H1 (cell line): ENCODE results near the gene SPRR4. TPM values are rescaled to one million over a fixed set of nuclear protein-coding genes. Genes with fewer than 3 reads are reported as not detected.

ENCODE experiments used
- CTCF ChIA-PET: fragments of 300-600 bp; sonication (Branson Sonifier 250); formaldehyde crosslinking; loops from one replicate; lab custom pipeline; 2021; ENCODE audit not compliant: partially characterized antibody; lab: Charles Lee
- POLR2A ChIA-PET: fragments of 300-600 bp; sonication (Branson Sonifier 250); formaldehyde crosslinking; loops from one replicate; lab custom pipeline; 2021; ENCODE audit warnings: inconsistent platforms; ENCODE audit not compliant: partially characterized antibody; lab: Charles Lee
- DNase-seq, 2 experiments: peaks; one replicate each; pipeline versions ENCODE4 v3.0.0 to v3.0.0-alpha.2; 2010 to 2022; ENCODE audit warnings: low spot score in 2 of 2, low read depth in 1 of 2, mixed read lengths in 1 of 2
- FAIRE-seq: peaks from 2 replicates; lab custom pipeline; 2011; peaks lifted over from hg19 to GRCh38; lab: Jason Lieb, UNC
- H2AFZ ChIP-seq: 2 replicates; pipeline ENCODE4 v1.8.1; 2012; ENCODE audit warnings: low read length, inconsistent platforms
- H2AK5ac ChIP-seq: 2 replicates; pipeline ENCODE4 v1.6.1; 2013; ENCODE audit warnings: low read depth, low read length
- H2BK120ac ChIP-seq: replicated peaks from 2 replicates; pipeline ENCODE3; 2013; ENCODE audit warnings: low read depth, low read length, inconsistent platforms
- H2BK12ac ChIP-seq: 2 replicates; pipeline ENCODE4 v1.6.1; 2013; ENCODE audit warnings: low read depth, low read length
- H2BK15ac ChIP-seq: 2 replicates; pipeline ENCODE4 v1.6.1; 2013; ENCODE audit warnings: low read length
- H2BK20ac ChIP-seq: 2 replicates; pipeline ENCODE4 v1.6.1; 2013; ENCODE audit warnings: low read length
- H2BK5ac ChIP-seq: 2 replicates; pipeline ENCODE4 v1.6.1; 2013; ENCODE audit warnings: low read depth, low read length
- H3K14ac ChIP-seq: 2 replicates; pipeline ENCODE4 v1.6.1; 2013; ENCODE audit warnings: inconsistent platforms; ENCODE audit not compliant: insufficient read length
- H3K18ac ChIP-seq: 2 replicates; pipeline ENCODE4 v1.6.1; 2013; ENCODE audit warnings: low read length; ENCODE audit errors: extremely low read depth
- H3K23ac ChIP-seq: 2 replicates; pipeline ENCODE4 v1.6.1; 2013; ENCODE audit warnings: inconsistent platforms; ENCODE audit not compliant: insufficient read length
- H3K23me2 ChIP-seq: 2 replicates; pipeline ENCODE4 v1.6.1; 2013; ENCODE audit warnings: low read depth, low read length
- H3K27ac ChIP-seq: 2 replicates; pipeline ENCODE4 v1.6.1; 2011; ENCODE audit warnings: low read depth, low read length, inconsistent platforms
- H3K27me3 ChIP-seq, 4 experiments: replicated peaks in 1 of 4; 1 replicate in 1 of 4; 2 replicates in 3 of 4; pipeline versions ENCODE4 v1.6.1 to v1.8.1; 2011 to 2013; ENCODE audit warnings: low read length in 3 of 4, mild to moderate bottlenecking in 3 of 4, inconsistent platforms in 2 of 4, mixed read lengths in 2 of 4, moderate library complexity in 1 of 4; ENCODE audit not compliant: control insufficient read depth in 3 of 4, insufficient read depth in 3 of 4; ENCODE audit errors: extremely low read depth in 1 of 4
- H3K36me3 ChIP-seq, 4 experiments: 2 replicates each; pipeline versions ENCODE4 v1.6.1 to v1.8.1; 2011 to 2013; ENCODE audit warnings: mild to moderate bottlenecking in 4 of 4, low read length in 3 of 4, moderate library complexity in 2 of 4, control low read depth in 1 of 4, inconsistent platforms in 1 of 4; ENCODE audit not compliant: insufficient read depth in 4 of 4, control insufficient read depth in 2 of 4
- H3K4ac ChIP-seq: replicated peaks from 2 replicates; pipeline ENCODE3; 2013; ENCODE audit warnings: low read length, low read depth, mixed read lengths, inconsistent platforms; ENCODE audit not compliant: insufficient read length
- H3K4me1 ChIP-seq, 4 experiments: replicated peaks in 1 of 4; 1 replicate in 1 of 4; 2 replicates in 3 of 4; pipeline versions ENCODE4 v1.6.1 to v1.8.1; 2011 to 2013; ENCODE audit warnings: low read length in 3 of 4, inconsistent platforms in 2 of 4, mixed read lengths in 1 of 4; ENCODE audit not compliant: insufficient read depth in 4 of 4, control insufficient read depth in 3 of 4
- H3K4me2 ChIP-seq, 2 experiments: 2 replicates each; pipeline versions ENCODE4 v1.6.1 to v1.8.1; 2011 to 2013; ENCODE audit warnings: low read depth in 2 of 2, low read length in 2 of 2, control low read depth in 1 of 2, inconsistent platforms in 1 of 2, mild to moderate bottlenecking in 1 of 2; ENCODE audit not compliant: insufficient read depth in 1 of 2
- H3K4me3 ChIP-seq, 4 experiments: fragments of 200-600, 300-600 bp in 1 of 4; sonication (generic), shearing (Covaris generic), sonication (Bioruptor Twin) in 1 of 4; 2 replicates each; pipeline versions ENCODE4 v1.5.1 to v1.8.1; 2011 to 2016; ENCODE audit warnings: low read length in 4 of 4, low read depth in 3 of 4, control low read depth in 2 of 4, inconsistent platforms in 2 of 4, mild to moderate bottlenecking in 2 of 4, mixed read lengths in 1 of 4, moderate library complexity in 1 of 4; ENCODE audit not compliant: insufficient read depth in 2 of 4; ENCODE audit errors: extremely low read depth in 1 of 4
- H3K56ac ChIP-seq: replicated peaks from 2 replicates; pipeline ENCODE3; 2013; ENCODE audit warnings: low read depth, mild to moderate bottlenecking, mixed read lengths, low read length, inconsistent platforms; ENCODE audit not compliant: insufficient read length
- H3K79me1 ChIP-seq: 2 replicates; pipeline ENCODE4 v1.6.1; 2013; ENCODE audit warnings: low read depth, low read length, control low read depth
- H3K79me2 ChIP-seq, 2 experiments: 2 replicates each; pipeline versions ENCODE4 v1.6.1 to v1.8.1; 2012 to 2013; ENCODE audit warnings: low read length in 2 of 2, mild to moderate bottlenecking in 2 of 2, inconsistent platforms in 1 of 2; ENCODE audit not compliant: insufficient read depth in 2 of 2, control insufficient read depth in 1 of 2
- H3K9ac ChIP-seq, 4 experiments: replicated peaks in 1 of 4; 1 replicate in 1 of 4; 2 replicates in 3 of 4; pipeline versions ENCODE4 v1.6.1 to v1.8.1; 2011 to 2013; ENCODE audit warnings: low read depth in 3 of 4, low read length in 3 of 4, control low read depth in 2 of 4, mild to moderate bottlenecking in 2 of 4, moderate library complexity in 2 of 4, inconsistent platforms in 1 of 4; ENCODE audit errors: extremely low read depth in 1 of 4
- H3K9me3 ChIP-seq, 2 experiments: 2 replicates each; pipeline versions ENCODE4 v1.6.1 to v1.8.1; 2012 to 2013; ENCODE audit warnings: mild to moderate bottlenecking in 2 of 2, moderate library complexity in 2 of 2, control low read depth in 1 of 2, inconsistent platforms in 1 of 2, low read depth in 1 of 2, low read length in 1 of 2, mixed read lengths in 1 of 2; ENCODE audit not compliant: insufficient read depth in 2 of 2
- H4K20me1 ChIP-seq, 2 experiments: replicated peaks in 1 of 2; 2 replicates each; pipeline versions ENCODE3 to v1.8.1; 2011 to 2013; ENCODE audit warnings: inconsistent platforms in 2 of 2, low read length in 2 of 2, mild to moderate bottlenecking in 1 of 2; ENCODE audit not compliant: insufficient read depth in 2 of 2, control insufficient read depth in 1 of 2
- H4K5ac ChIP-seq: 2 replicates; pipeline ENCODE4 v1.6.1; 2013; ENCODE audit warnings: low read length, low read depth, mixed read lengths, inconsistent platforms; ENCODE audit not compliant: insufficient read length
- H4K8ac ChIP-seq: 2 replicates; pipeline ENCODE4 v1.8.0; 2013; ENCODE audit warnings: mild to moderate bottlenecking, moderate library complexity, low read length, inconsistent platforms; ENCODE audit not compliant: insufficient read depth; ENCODE audit errors: extremely low read depth
- H4K91ac ChIP-seq: replicated peaks from 2 replicates; pipeline ENCODE3; 2013; ENCODE audit warnings: low read length, mixed read lengths, inconsistent platforms; ENCODE audit not compliant: insufficient read length
- JUN ChIP-seq: IDR thresholded peaks from 2 replicates; pipeline ENCODE4 v1.6.1; 2011; ENCODE audit warnings: low read depth, mild to moderate bottlenecking, improper control_type of control experiment, low read length
- MAFK ChIP-seq: IDR thresholded peaks from 2 replicates; pipeline ENCODE4 v1.6.1; 2012; ENCODE audit warnings: low read depth, mild to moderate bottlenecking, improper control_type of control experiment, low read length
- WGBS, 2 experiments: shearing (Covaris generic) in 1 of 2; methylation state at CpG; one replicate each; pipeline versions ENCODE4 v1.1.6 to v1.1.7; 2013 to 2015; ENCODE audit warnings: low lambda C conversion rate in 2 of 2, mixed read lengths in 2 of 2, inconsistent platforms in 1 of 2, low coverage in 1 of 2, missing lambda C conversion rate in 1 of 2; ENCODE audit not compliant: insufficient replicate concordance in 2 of 2, insufficient coverage in 1 of 2, insufficient read length in 1 of 2; ENCODE audit errors: extremely low coverage in 1 of 2, missing lambda C conversion rate in 1 of 2; 5-methylcytosine and 5-hydroxymethylcytosine counted together
- polyA plus RNA-seq, 7 experiments: library from polyadenylated mRNA; depleted of rRNA in 3 of 7; stranded (reverse) in 5 of 7; unstranded in 2 of 7; fragments of >200 nt in 5 of 7; fragments of 200-250 nt in 2 of 7; gene quantifications; 1 replicate in 5 of 7; 2 replicates in 1 of 7; 4 replicates in 1 of 7; pipeline versions ENCODE4 v1.2.1 to v1.2.3, GENCODE V29; 2011 to 2013; ENCODE audit warnings: missing spikeins in 2 of 7, mixed read lengths in 2 of 7
- total RNA-seq: library from RNA; stranded (reverse); fragmentation: NEBNext Ultra II Directional; extraction: Animal tissue kit (Norgen Biotek cat#: 25700); gene quantifications from 2 replicates; pipeline ENCODE4 v1.2.1, GENCODE V29; 2021

Gene SPRR4
- total and polyA plus RNA-seq, 2 of the 8 experiments (the other 6 are each of a cell fraction or from before 2014, with no cell fraction given), result not detected

GRCh38 chr1:152959273-152959672 is 11.2 kb upstream of the SPRR4 start:
- no peak overlapping the region for H2BK12ac ChIP-seq
- DNase-seq, result no peak
- no peaks in the 10 kb centered on the region for H4K20me1 ChIP-seq
- H3K4me2 ChIP-seq, result no peak overlapping the region
- ChIA-PET CTCF (interaction anchor here (1.0 to 7.9 kb wide), 4 partner anchors 10 to 232 kb away, joined by 3 to 114 read pairs (median 4); no protein-coding TSS in a partner anchor), POLR2A (no interaction called here)
- no peak overlapping the region for H3K56ac ChIP-seq
- no peak overlapping the region for H2BK15ac ChIP-seq
- WGBS, 2 experiments, result 94% methylated on average over 3 of the region's 3 CpGs; no CpG with 5 or more reads in 1 of the 2 experiments
- H2AFZ ChIP-seq, result no peak overlapping the region
- no peaks in the 10 kb centered on the region for H3K9me3 ChIP-seq
- H3K23me2 ChIP-seq, result no peaks in the 10 kb centered on the region; the same call in 1 of the 2 replicates
- H2AK5ac ChIP-seq, result no peak overlapping the region
- no peak overlapping the region for H3K27ac ChIP-seq
- H3K9ac ChIP-seq, result no peak overlapping the region
- no peaks in the 10 kb centered on the region for H3K36me3 ChIP-seq
- FAIRE-seq, result no peak
- H2BK20ac ChIP-seq, result no peak overlapping the region
- no peaks in the 10 kb centered on the region for H3K27me3 ChIP-seq
- no peak overlapping the region for H4K8ac ChIP-seq
- no peak overlapping the region for H2BK5ac ChIP-seq
- no peak overlapping the region for H3K23ac ChIP-seq
- no peaks in the 10 kb centered on the region for H3K79me2 ChIP-seq
- no peaks in the 10 kb centered on the region for H3K4me1 ChIP-seq
- no peak overlapping the region for H4K91ac ChIP-seq
- H3K18ac ChIP-seq, result no peak overlapping the region
- H3K79me1 ChIP-seq, result no peaks in the 10 kb centered on the region
- no peak overlapping the region for H3K4me3 ChIP-seq
- H3K4ac ChIP-seq, result no peak overlapping the region
- H2BK120ac ChIP-seq, result no peak overlapping the region
- H4K5ac ChIP-seq, result no peak overlapping the region
- H3K14ac ChIP-seq, result no peak overlapping the region
- TF ChIP-seq JUN, result no peak
- TF ChIP-seq MAFK, result no peak
